ENCODE measurements around the gene LRCH1.

GRCh38 chr13:46745062-46745461 lies 192.1 kb downstream of the LRCH1 start:
- TF ChIP-seq CTCF (conservative IDR thresholded peaks at IDR 0.05; ENCODE audit: low read depth in 2 of 2) (no peak), EZH2 (IDR thresholded peaks at IDR 0.05; ENCODE audit: low read depth, unreplicated experiment) (no peak), EZH2phosphoT487 (IDR thresholded peaks at IDR 0.05; ENCODE audit: unreplicated experiment) (no peak), POLR2AphosphoS5 (IDR thresholded peaks at IDR 0.05; ENCODE audit: low read depth) (no peak), ETS1 (IDR thresholded peaks at IDR 0.05) (no peak), REST (IDR thresholded peaks at IDR 0.05; ENCODE audit: unreplicated experiment) (no peak), JUNB (IDR thresholded peaks at IDR 0.05; ENCODE audit: unreplicated experiment) (no peak), STAT1 (IDR thresholded peaks at IDR 0.05; ENCODE audit: unreplicated experiment) (no peak), CREB1 (CRISPR knock-in tag; IDR thresholded peaks at IDR 0.05; ENCODE audit: low read depth) (no peak), NANOG (IDR thresholded peaks at IDR 0.05; ENCODE audit: borderline replicate concordance) (no peak), ZNF331 (CRISPR knock-in tag; IDR thresholded peaks at IDR 0.05; ENCODE audit: low read depth) (no peak)
